GM18511 (cell line): Measurements from ENCODE around the gene LRRC23.
A peak's percentile ranks its signal among the peaks of the same experiment; 100 is the strongest.

Experiments used
- ATAC-seq: cut with Tn5 transposase; IDR thresholded peaks from one replicate; pipeline ENCODE4 v1.9.1; 2021; ENCODE audit warnings: mild to moderate bottlenecking, moderate library complexity; ENCODE audit not compliant: unreplicated experiment

Gene LRRC23

DNA sequence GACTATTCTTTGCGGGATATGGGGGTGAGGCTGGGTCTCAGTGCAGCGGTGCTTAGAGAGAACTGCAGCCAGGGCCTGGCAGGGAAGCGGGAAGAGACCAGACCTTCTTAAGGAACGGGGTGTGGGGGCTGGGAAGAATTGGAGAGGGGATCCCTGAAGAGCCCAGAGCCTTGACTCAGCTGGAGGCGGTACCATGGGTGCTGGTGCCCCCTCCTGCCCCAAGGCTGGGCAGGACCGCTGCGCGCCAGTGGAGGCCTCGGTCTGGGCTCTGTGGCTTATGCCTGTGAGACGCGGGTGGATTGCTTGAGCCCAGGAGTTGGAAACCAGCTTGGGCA, 37.7 kb downstream of the LRRC23 start:
- ATAC-seq: no peak

GRCh38 chr12:6943389-6943721, 38.7 kb downstream of the LRRC23 start:
- peak; percentile 40 for ATAC-seq

GRCh38 chr12:6943722-6944380, 39.2 kb downstream of the LRRC23 start, which contains the start of the genes C12orf57 and RNU7-1:
TSS of gene C12orf57 (plus strand) at chr12:6944022. CDS start at chr12:6944122, 100 bp downstream.
TSS of gene RNU7-1 (plus strand) at chr12:6943816.
- ATAC-seq: peak; percentile 32

GRCh38 chr12:6944381-6945186, 40.0 kb downstream of the LRRC23 start:
- ATAC-seq: peak; percentile 41

GRCh38 chr12:6945613-6946012, 41.0 kb downstream of the LRRC23 start:
- ATAC-seq: no peak

DNA sequence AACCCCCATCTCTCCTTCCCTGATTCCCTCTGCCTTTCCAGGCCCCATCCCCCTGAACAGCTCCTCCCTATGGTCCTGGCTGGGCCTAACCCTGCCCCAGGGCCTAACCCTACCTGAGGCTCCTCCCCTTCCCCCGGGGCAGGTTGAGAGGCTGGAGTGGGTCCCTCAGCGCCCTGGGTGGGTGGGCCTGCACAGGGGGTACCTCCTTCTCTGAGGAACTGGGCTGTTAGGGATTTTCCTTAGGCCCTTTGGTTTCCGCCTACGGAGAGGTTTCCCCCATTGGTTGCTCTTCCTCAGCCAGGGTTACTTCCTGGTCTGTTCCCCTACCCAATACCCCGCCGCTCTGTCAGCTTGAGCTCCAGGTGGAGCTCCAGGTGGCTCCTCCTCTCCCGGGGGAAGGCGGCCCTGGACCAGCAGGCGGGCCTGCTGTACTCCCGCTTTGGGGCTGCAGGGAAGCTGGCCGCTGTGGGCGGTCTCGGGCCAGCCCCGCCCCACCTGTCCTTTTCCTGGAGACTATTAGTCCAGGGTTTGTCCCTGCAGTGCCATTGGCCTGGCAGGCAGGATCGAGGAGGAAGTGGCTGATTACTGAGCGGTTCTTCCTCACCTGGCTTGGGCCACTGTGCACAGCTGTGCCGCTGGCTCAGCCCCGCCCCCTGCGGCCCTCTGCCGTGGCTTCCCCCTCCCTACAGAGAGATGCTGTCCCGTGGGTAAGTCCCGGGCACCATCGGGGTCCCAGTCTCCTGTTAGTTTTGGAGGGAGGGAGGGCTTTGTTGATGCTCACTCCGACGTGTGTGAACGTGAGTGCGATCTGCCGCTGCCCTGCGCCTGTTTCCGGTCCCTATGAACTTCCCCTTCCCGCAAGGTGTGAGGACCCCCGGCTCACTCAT, 41.7 kb downstream of the LRRC23 start:
- peak; percentile 28 for ATAC-seq

DNA sequence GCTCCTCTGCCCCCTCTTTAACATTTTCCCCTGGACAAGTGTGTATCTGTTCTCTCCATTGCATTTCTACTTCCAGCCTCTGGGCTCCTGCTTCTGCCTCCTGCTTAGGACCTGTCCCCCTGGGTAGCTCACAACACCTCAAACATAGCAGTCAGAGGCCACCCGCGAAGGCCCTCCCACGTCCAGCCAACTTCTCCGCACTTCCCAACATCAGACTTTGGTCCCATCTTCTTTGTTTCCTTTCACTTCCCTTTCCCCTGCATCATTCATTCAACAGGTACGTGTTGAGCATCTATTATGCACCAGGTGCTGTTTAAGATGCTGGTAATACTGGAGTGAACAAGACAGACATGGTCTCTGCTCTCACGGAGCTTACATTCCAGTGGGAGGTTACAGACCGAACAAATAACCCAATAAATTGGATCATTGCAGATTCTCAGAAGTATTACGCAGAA, 42.3 kb downstream of the LRRC23 start:
- no peak for ATAC-seq

- ATAC-seq: no peak
These were observed 43.0 kb downstream of the LRRC23 start for GRCh38 chr12:6947615-6948014.

DNA sequence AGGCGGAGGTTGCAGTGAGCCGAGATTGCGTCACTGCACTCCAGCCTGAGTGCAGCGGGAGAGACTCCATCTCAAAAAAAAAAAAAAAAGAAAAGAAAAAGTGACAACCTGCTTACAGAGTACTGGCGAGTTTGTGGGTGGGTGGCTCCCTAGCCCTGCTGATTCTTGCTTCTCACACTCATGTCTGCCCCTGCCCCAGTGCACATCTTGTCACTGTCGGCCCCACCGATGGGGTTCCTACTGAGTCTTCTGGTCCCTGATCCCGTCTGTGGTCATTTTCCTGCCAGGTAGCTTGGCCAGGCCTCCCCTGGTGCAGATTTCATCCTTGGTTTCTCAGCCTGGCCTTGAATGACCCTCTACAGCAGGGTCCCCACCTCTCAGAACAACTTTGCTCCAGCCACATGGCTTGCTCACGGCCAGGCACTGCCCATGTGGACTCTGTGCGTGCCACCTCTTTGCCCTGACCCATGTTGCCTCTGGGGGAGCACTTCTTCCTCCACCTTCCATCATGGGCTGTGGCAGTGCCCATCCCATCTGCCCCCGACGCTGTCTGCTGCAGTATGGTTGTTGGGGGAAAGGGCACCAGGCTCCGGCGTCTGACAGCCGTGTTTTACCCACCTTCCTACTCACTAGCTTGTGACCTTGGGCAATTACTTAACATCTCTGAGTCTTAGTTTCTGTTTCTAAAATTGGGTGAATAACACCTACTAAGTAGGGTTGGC, 44.4 kb downstream of the LRRC23 start:
- no peak for ATAC-seq

GRCh38 chr12:6950401-6950801, 45.8 kb downstream of the LRRC23 start:
- ATAC-seq: no peak

- ATAC-seq: peak; percentile 32
These were observed 46.4 kb downstream of the LRRC23 start, which contains the start of gene PTPN6 for GRCh38 chr12:6950811-6951540. TSS of gene PTPN6 (plus strand) at chr12:6951356. CDS start at chr12:6951513, 157 bp downstream.

DNA sequence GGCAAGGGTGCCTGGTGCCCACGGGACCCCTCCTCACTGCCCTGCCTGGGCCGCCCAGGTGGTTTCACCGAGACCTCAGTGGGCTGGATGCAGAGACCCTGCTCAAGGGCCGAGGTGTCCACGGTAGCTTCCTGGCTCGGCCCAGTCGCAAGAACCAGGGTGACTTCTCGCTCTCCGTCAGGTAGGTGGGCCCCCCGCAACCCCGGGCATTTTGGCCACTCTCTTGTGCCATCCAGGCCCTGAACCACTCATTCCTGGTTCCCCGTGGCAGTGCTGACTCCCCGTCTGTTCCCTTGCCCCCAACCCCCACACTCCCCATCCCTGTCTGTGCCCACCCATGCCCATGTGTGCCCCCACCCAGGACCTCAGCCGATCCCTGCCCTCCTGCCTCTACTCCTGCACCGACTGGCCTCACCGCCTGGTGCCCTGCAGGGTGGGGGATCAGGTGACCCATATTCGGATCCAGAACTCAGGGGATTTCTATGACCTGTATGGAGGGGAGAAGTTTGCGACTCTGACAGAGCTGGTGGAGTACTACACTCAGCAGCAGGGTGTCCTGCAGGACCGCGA, 47.0 kb downstream of the LRRC23 start:
- ATAC-seq: no peak

- no peak for ATAC-seq
These were observed 47.7 kb downstream of the LRRC23 start for GRCh38 chr12:6952121-6952862.

GRCh38 chr12:6952863-6953441, 48.3 kb downstream of the LRRC23 start:
- ATAC-seq: no peak

- peak; percentile 47 for ATAC-seq
These were observed 49.1 kb downstream of the LRRC23 start for GRCh38 chr12:6953442-6954315.

DNA sequence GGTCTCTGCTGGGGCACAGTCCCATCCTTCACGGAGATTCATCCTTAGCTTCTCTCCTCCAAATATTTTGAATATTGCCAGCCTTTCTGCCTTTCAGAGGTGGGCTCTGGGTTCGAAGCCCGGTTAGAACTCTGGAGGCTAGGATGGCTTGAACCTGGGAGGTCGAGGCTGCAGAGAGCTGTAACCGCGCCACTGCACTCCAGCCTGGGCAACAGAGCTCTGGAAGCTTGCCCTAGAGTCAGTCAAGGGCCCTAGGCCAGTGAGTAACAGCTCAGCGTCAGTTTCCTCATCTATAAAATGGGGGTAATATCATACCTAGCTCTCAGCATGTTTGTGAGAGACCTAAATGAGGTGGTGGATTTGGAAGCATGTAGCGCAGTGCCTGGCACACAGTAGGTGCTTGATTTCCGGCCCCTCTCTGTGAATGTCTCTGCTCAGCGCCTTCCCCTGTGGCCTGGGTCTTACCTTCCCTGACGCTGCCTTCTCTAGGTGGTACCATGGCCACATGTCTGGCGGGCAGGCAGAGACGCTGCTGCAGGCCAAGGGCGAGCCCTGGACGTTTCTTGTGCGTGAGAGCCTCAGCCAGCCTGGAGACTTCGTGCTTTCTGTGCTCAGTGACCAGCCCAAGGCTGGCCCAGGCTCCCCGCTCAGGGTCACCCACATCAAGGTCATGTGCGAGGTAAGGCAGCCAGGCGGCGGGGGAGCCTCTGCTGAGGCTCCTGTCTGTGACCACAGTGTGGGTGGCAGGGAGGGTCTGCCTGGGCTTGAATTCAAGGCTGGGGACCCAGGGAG, 49.9 kb downstream of the LRRC23 start:
- ATAC-seq: no peak
